RWPE2 (cell line): ENCODE data around the gene ZBTB7C.

ENCODE experiments used
- ATAC-seq: fragments of 200-7000 bp; cut with Tn5 transposase; 3 replicates; pipeline ENCODE4 v1.9.1; 2021; ENCODE audit warnings: low read depth
- DNase-seq: peaks from one replicate; pipeline ENCODE4 v3.0.0-alpha.2; 2020; ENCODE audit warnings: low spot score
- H3K27ac ChIP-seq: fragments of 450-650 bp; 2 replicates; pipeline ENCODE4 v1.5.1; 2017; ENCODE audit warnings: mild to moderate bottlenecking; ENCODE audit not compliant: poor library complexity, severe bottlenecking
- H3K27me3 ChIP-seq: fragments of 250-450 bp; sonication (Bioruptor Pico); 2 replicates; pipeline ENCODE4 v1.5.1; 2021; ENCODE audit warnings: mild to moderate bottlenecking, moderate library complexity; ENCODE audit not compliant: insufficient read depth, poor library complexity, severe bottlenecking
- H3K36me3 ChIP-seq: fragments of 250-450 bp; sonication (Bioruptor Pico); 2 replicates; pipeline ENCODE4 v1.5.1; 2020; ENCODE audit warnings: low read depth, mild to moderate bottlenecking, moderate library complexity
- H3K4me1 ChIP-seq: fragments of 250-450 bp; sonication (Bioruptor Pico); 2 replicates; pipeline ENCODE4 v1.5.1; 2021; ENCODE audit warnings: mild to moderate bottlenecking, moderate library complexity; ENCODE audit not compliant: insufficient read depth, poor library complexity, severe bottlenecking
- H3K4me3 ChIP-seq: fragments of 250-450 bp; sonication (Bioruptor Pico); 2 replicates; pipeline ENCODE4 v1.5.1; 2021; ENCODE audit warnings: mild to moderate bottlenecking, moderate library complexity; ENCODE audit not compliant: severe bottlenecking
- H3K9me3 ChIP-seq: fragments of 250-450 bp; sonication (Bioruptor Pico); 2 replicates; pipeline ENCODE4 v1.5.1; 2021; ENCODE audit warnings: mild to moderate bottlenecking, moderate library complexity; ENCODE audit not compliant: severe bottlenecking
- CTCF ChIP-seq: fragments of 450-650 bp; IDR thresholded peaks from one replicate; pipeline ENCODE4 v1.5.1; 2017; ENCODE audit warnings: mild to moderate bottlenecking, moderate library complexity; ENCODE audit not compliant: poor library complexity, severe bottlenecking

The ZBTB7C gene

GRCh38 chr18:48104705-48105104, 304.5 kb downstream of the ZBTB7C start:
- H3K27ac ChIP-seq, result no peak overlapping the region
- H3K4me3 ChIP-seq, result no peak overlapping the region
- no peaks in the 10 kb centered on the region for H3K27me3 ChIP-seq
- TF ChIP-seq CTCF, result no peak
- no peak for DNase-seq
- no peaks in the 10 kb centered on the region for H3K4me1 ChIP-seq
- H3K36me3 ChIP-seq, result no peaks in the 10 kb centered on the region
- H3K9me3 ChIP-seq, result no peaks in the 10 kb centered on the region
- no peak for ATAC-seq

GRCh38 chr18:48100651-48101165, 308.5 kb downstream of the ZBTB7C start:
- Histone ChIP-seq H3K27me3 (no peaks in the 10 kb centered on the region), H3K4me1 (no peaks in the 10 kb centered on the region), H3K9me3 (no peaks in the 10 kb centered on the region), H3K4me3 (no peak overlapping the region), H3K27ac (no peak overlapping the region), H3K36me3 (no peaks in the 10 kb centered on the region)
- DNase-seq (peak; percentile 26), ATAC-seq (no peak)
- TF ChIP-seq CTCF, result no peak

- H3K27me3 ChIP-seq, result no peaks in the 10 kb centered on the region
- H3K27ac ChIP-seq, result no peak overlapping the region
- peak; percentile 5 for DNase-seq
- H3K9me3 ChIP-seq, result no peaks in the 10 kb centered on the region
- H3K4me1 ChIP-seq, result no peaks in the 10 kb centered on the region
- no peak overlapping the region for H3K4me3 ChIP-seq
- H3K36me3 ChIP-seq, result no peaks in the 10 kb centered on the region
- TF ChIP-seq CTCF, result no peak
- no peak for ATAC-seq
These were observed 309.0 kb downstream of the ZBTB7C start for GRCh38 chr18:48100165-48100575.

GRCh38 chr18:48099481-48100164, 309.6 kb downstream of the ZBTB7C start:
- no peak overlapping the region for H3K27ac ChIP-seq
- no peaks in the 10 kb centered on the region for H3K9me3 ChIP-seq
- no peaks in the 10 kb centered on the region for H3K36me3 ChIP-seq
- DNase-seq, result peak; percentile 29
- TF ChIP-seq CTCF, result no peak
- no peak for ATAC-seq
- no peak overlapping the region for H3K4me3 ChIP-seq
- H3K4me1 ChIP-seq, result no peaks in the 10 kb centered on the region
- H3K27me3 ChIP-seq, result no peaks in the 10 kb centered on the region

GRCh38 chr18:48098538-48098937, 310.6 kb downstream of the ZBTB7C start:
- no peaks in the 10 kb centered on the region for H3K36me3 ChIP-seq
- no peaks in the 10 kb centered on the region for H3K4me1 ChIP-seq
- H3K4me3 ChIP-seq, result no peak overlapping the region
- H3K27me3 ChIP-seq, result no peaks in the 10 kb centered on the region
- H3K9me3 ChIP-seq, result no peaks in the 10 kb centered on the region
- H3K27ac ChIP-seq, result no peak overlapping the region
- DNase-seq, result peak; percentile 7
- no peak for TF ChIP-seq CTCF
- no peak for ATAC-seq
